Parathyroid adenoma (tissue), 2 donors: ENCODE results near the gene EFCAB6.
"Not testable (repeated sequence)": the region's sequence is repeated elsewhere in the genome, so short reads cannot be mapped to it uniquely, and the experiment has no call there.

Experiments used
- H2AFZ ChIP-seq: fragments of 300-600 bp; sonication (generic); one replicate; pipeline ENCODE4 v1.7.0; 2017; ENCODE audit warnings: antibody characterized with exemption, mild to moderate bottlenecking
- H3K27ac ChIP-seq: fragments of 300-600 bp; sonication (generic); one replicate; pipeline ENCODE4 v1.7.0; 2017
- H3K27me3 ChIP-seq: fragments of 300-600 bp; sonication (generic); one replicate; pipeline ENCODE4 v1.7.0; 2017; ENCODE audit warnings: low read length; ENCODE audit not compliant: control insufficient read depth, insufficient read depth
- H3K36me3 ChIP-seq: fragments of 300-600 bp; sonication (generic); one replicate; pipeline ENCODE4 v1.7.0; 2017; ENCODE audit warnings: low read length; ENCODE audit not compliant: control insufficient read depth, insufficient read depth
- H3K4me1 ChIP-seq: fragments of 300-600 bp; sonication (generic); one replicate; pipeline ENCODE4 v1.7.0; 2017; ENCODE audit warnings: control low read depth
- H3K4me2 ChIP-seq: fragments of 300-600 bp; sonication (generic); one replicate; pipeline ENCODE4 v1.7.0; 2017; ENCODE audit warnings: low read length
- H3K4me3 ChIP-seq: fragments of 300-600 bp; sonication (generic); one replicate; pipeline ENCODE4 v1.7.0; 2017; ENCODE audit warnings: low read depth, low read length
- H3K79me2 ChIP-seq: fragments of 300-600 bp; sonication (generic); one replicate; pipeline ENCODE4 v1.7.0; 2017; ENCODE audit warnings: control low read depth
- H3K9ac ChIP-seq: fragments of 300-600 bp; sonication (generic); one replicate; pipeline ENCODE4 v1.7.0; 2017; ENCODE audit warnings: mild to moderate bottlenecking
- H3K9me3 ChIP-seq: fragments of 300-600 bp; sonication (generic); one replicate; pipeline ENCODE4 v1.7.0; 2017; ENCODE audit warnings: low read length; ENCODE audit not compliant: control insufficient read depth
- CTCF ChIP-seq: fragments of 300-600 bp; sonication (generic); IDR thresholded peaks from one replicate; pipeline ENCODE4 v1.7.0; 2017; ENCODE audit warnings: antibody characterized with exemption, mild to moderate bottlenecking
- donor health status: primary hyperparathyroidism.

The EFCAB6 gene

DNA sequence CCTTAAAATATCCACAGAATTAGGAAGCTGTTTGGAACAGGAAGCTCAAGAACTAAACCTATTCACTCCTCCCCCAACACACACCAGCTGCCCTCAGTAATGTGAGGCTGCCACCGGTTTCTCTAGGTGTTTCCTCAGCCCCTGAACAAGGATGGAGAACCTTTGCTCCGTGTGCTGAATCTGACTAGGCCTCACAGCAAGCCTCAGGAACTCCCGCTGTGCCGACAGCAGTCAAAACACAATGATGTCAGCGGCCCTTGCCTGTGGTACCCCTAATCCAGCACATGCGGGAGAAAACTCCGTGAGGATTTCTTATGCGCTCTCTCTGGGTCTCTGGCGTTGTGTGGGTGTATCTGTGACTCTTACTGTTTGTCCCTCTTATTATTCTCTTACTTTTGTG is 153.3 kb downstream of the EFCAB6 start:
- H3K79me2 ChIP-seq, result no peaks in the 10 kb centered on the region
- H3K27me3 ChIP-seq, result no peaks in the 10 kb centered on the region
- no peaks in the 10 kb centered on the region for H3K4me1 ChIP-seq
- H3K4me2 ChIP-seq, result no peak overlapping the region
- H3K9me3 ChIP-seq, result no peaks in the 10 kb centered on the region
- H3K36me3 ChIP-seq, result no peaks in the 10 kb centered on the region
- no peak overlapping the region for H3K27ac ChIP-seq
- H3K4me3 ChIP-seq, result no peak overlapping the region
- TF ChIP-seq CTCF, result no peak
- H2AFZ ChIP-seq, result no peak overlapping the region
- H3K9ac ChIP-seq, result no peak overlapping the region

- H3K36me3 ChIP-seq, H3K27me3 ChIP-seq, H3K4me2 ChIP-seq, H3K9ac ChIP-seq, H3K4me1 ChIP-seq, H3K9me3 ChIP-seq, H2AFZ ChIP-seq, H3K27ac ChIP-seq, H3K79me2 ChIP-seq, H3K4me3 ChIP-seq: not testable (repeated sequence)
These were observed 155.5 kb downstream of the EFCAB6 start for GRCh38 chr22:43656581-43656980.

- H3K4me1 ChIP-seq, result no peaks in the 10 kb centered on the region
- no peak for TF ChIP-seq CTCF
These were observed 157.8 kb downstream of the EFCAB6 start for GRCh38 chr22:43654271-43654670.

DNA sequence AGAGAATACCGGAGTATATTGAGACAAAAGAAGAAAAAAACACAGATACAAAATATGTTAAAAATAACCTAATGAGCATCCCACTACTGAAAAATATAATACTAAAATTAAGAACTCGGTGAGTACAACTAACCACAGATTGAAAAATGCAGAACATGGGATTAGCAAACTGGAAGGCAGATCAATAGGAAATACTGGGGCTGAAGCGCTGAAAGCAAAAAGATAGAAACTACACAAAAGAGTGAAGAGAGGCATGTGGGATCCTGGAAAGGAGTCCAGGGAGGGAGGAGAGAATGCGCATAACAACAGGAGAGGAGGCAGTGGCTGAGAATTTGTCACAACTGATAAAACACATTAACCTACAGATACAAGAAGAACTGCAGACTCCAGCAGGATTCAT is 159.3 kb downstream of the EFCAB6 start:
- no peak for TF ChIP-seq CTCF
- Histone ChIP-seq H3K36me3 (no peaks in the 10 kb centered on the region), H3K4me1 (no peaks in the 10 kb centered on the region), H3K79me2 (no peaks in the 10 kb centered on the region), H3K27ac (no peak overlapping the region), H3K4me2 (no peak overlapping the region), H3K4me3 (no peak overlapping the region), H3K9me3 (no peaks in the 10 kb centered on the region), H3K9ac (no peak overlapping the region), H2AFZ (no peak overlapping the region), H3K27me3 (no peaks in the 10 kb centered on the region)

More at GRCh38 chr22:43654271-43654670, 157.8 kb downstream of the EFCAB6 start:
- Histone ChIP-seq H3K4me3 (no peak overlapping the region), H2AFZ (no peak overlapping the region), H3K9ac (no peak overlapping the region), H3K36me3 (no peaks in the 10 kb centered on the region), H3K79me2 (no peaks in the 10 kb centered on the region), H3K4me2 (no peak overlapping the region), H3K27me3 (no peaks in the 10 kb centered on the region), H3K27ac (no peak overlapping the region), H3K9me3 (no peaks in the 10 kb centered on the region)

GRCh38 chr22:43643387-43643786 is 168.7 kb downstream of the EFCAB6 start:
- Histone ChIP-seq H3K4me3 (no peak overlapping the region), H3K27me3 (no peaks in the 10 kb centered on the region), H3K27ac (no peak overlapping the region), H3K79me2 (no peaks in the 10 kb centered on the region), H3K9me3 (no peaks in the 10 kb centered on the region), H3K9ac (no peak overlapping the region), H2AFZ (no peak overlapping the region), H3K4me2 (no peak overlapping the region), H3K4me1 (no peaks in the 10 kb centered on the region), H3K36me3 (no peaks in the 10 kb centered on the region)
- no peak for TF ChIP-seq CTCF
